Upper lobe of left lung (tissue), 6 donors: Measurements from ENCODE around the gene LYPD4. TPM values are rescaled to one million over a fixed set of nuclear protein-coding genes. Genes with fewer than 3 reads are reported as not detected.

ENCODE experiments used
- ATAC-seq, 2 donors: fragments of 200-7000 bp; cut with Tn5 transposase; one replicate each; pipeline ENCODE4 v1.9.1; 2022; ENCODE audit warnings: mild to moderate bottlenecking in 2 of 2, moderate library complexity in 2 of 2; ENCODE audit not compliant: low FRiP score in 2 of 2
- DNase-seq, 2 donors: peaks; one replicate each; pipeline ENCODE4 v3.0.0-alpha.2; 2019 to 2020
- H3K27ac ChIP-seq, 4 donors: fragments of 200-600 bp; sonication (generic); one replicate each; pipeline ENCODE4 v1.5.1; 2016 to 2019
- H3K27me3 ChIP-seq, 4 donors: fragments of 200-600 bp; sonication (generic); one replicate each; pipeline ENCODE4 v1.5.1; 2017 to 2019
- H3K36me3 ChIP-seq, 4 donors: fragments of 200-600 bp; sonication (generic); one replicate each; pipeline ENCODE4 v1.5.1; 2016 to 2019
- H3K4me1 ChIP-seq, 4 donors: fragments of 200-600 bp; sonication (generic); one replicate each; pipeline ENCODE4 v1.5.1; 2018 to 2019
- H3K4me3 ChIP-seq, 4 donors: fragments of 200-600 bp; sonication (generic); one replicate each; pipeline ENCODE4 v1.5.1; 2017 to 2019; ENCODE audit warnings: mild to moderate bottlenecking in 2 of 4, moderate library complexity in 1 of 4
- H3K9me3 ChIP-seq, 4 donors: fragments of 200-600 bp; sonication (generic); one replicate each; pipeline ENCODE4 v1.5.1; 2018 to 2019
- CTCF ChIP-seq, 6 experiments: fragments of 450-650 bp in 4 of 6; fragments of 200-600 bp in 2 of 6; sonication (generic) in 2 of 6; IDR thresholded peaks; one replicate each; pipeline ENCODE4 v1.5.1; 2016 to 2019; ENCODE audit warnings: antibody characterized with exemption in 6 of 6
- EP300 ChIP-seq, 4 donors: sonication (generic); formaldehyde crosslinking; IDR thresholded peaks; one replicate each; pipeline ENCODE4 v1.5.1; 2017; ENCODE audit warnings: antibody characterized with exemption in 4 of 4, control low read depth in 2 of 4
- POLR2A ChIP-seq, 4 donors: fragments of 450-650 bp; IDR thresholded peaks; one replicate each; pipeline ENCODE4 v1.5.1; 2016 to 2017; ENCODE audit warnings: antibody characterized with exemption in 4 of 4, mild to moderate bottlenecking in 2 of 4
- POLR2AphosphoS5 ChIP-seq, 2 donors: sonication (generic); formaldehyde crosslinking; IDR thresholded peaks; one replicate each; pipeline ENCODE4 v1.5.1; 2017; ENCODE audit warnings: antibody characterized with exemption in 2 of 2
- WGBS, 2 donors: methylation state at CpG; one replicate each; pipeline ENCODE4 v1.1.5; 2017 to 2018; 5-methylcytosine and 5-hydroxymethylcytosine counted together
- total RNA-seq, 6 donors: library from RNA; depleted of rRNA in 4 of 6; stranded (reverse); fragments of >200 nt in 4 of 6; gene quantifications; one replicate each; pipeline versions ENCODE4 v1.1.0 to v1.2.1, GENCODE V29; 2016 to 2021
- donor health status: DM: no; HTN: no; CAD: no; lungs with moderate emphysema.
- donor health status: DM: no; HTN: yes; CAD: no; lungs with severe emphysema.

The LYPD4 gene
- total RNA-seq, 6 donors from 2014 or later, result not detected

- H3K4me3 ChIP-seq, result no peak overlapping the region
- no peaks in the 10 kb centered on the region for H3K4me1 ChIP-seq
- DNase-seq (no peak), ATAC-seq (no peak)
- WGBS, 2 donors, result 42 to 43% methylated on average over 2 of the region's 2 CpGs
- no peaks in the 10 kb centered on the region for H3K27me3 ChIP-seq
- no peak overlapping the region for H3K27ac ChIP-seq
- no peak for TF ChIP-seq EP300 (IDR thresholded peaks at IDR 0.05)
- TF ChIP-seq POLR2A (IDR thresholded peaks at IDR 0.05), result no peak
- TF ChIP-seq POLR2AphosphoS5 (IDR thresholded peaks at IDR 0.05), result no peak
- TF ChIP-seq CTCF (IDR thresholded peaks at IDR 0.05), result no peak
- H3K36me3 ChIP-seq, result no peaks in the 10 kb centered on the region
- no peaks in the 10 kb centered on the region for H3K9me3 ChIP-seq
These were observed 9.3 kb upstream of the LYPD4 start for GRCh38 chr19:41853768-41854167.

GRCh38 chr19:41853344-41853743 is 8.9 kb upstream of the LYPD4 start:
- no peaks in the 10 kb centered on the region for H3K4me1 ChIP-seq
- no peaks in the 10 kb centered on the region for H3K36me3 ChIP-seq
- H3K27me3 ChIP-seq, result no peaks in the 10 kb centered on the region
- H3K4me3 ChIP-seq, result no peak overlapping the region
- no peak for ATAC-seq
- no peak for DNase-seq
- H3K27ac ChIP-seq, result no peak overlapping the region
- WGBS, 2 donors, result 43 to 63% methylated on average over 2 of the region's 2 CpGs
- no peaks in the 10 kb centered on the region for H3K9me3 ChIP-seq
- no peak for TF ChIP-seq POLR2AphosphoS5 (IDR thresholded peaks at IDR 0.05)
- no peak for TF ChIP-seq EP300 (IDR thresholded peaks at IDR 0.05)
- no peak for TF ChIP-seq POLR2A (IDR thresholded peaks at IDR 0.05)
- TF ChIP-seq CTCF (IDR thresholded peaks at IDR 0.05), result no peak

GRCh38 chr19:41851456-41851855 is 7.0 kb upstream of the LYPD4 start:
- no peaks in the 10 kb centered on the region for H3K27me3 ChIP-seq
- H3K27ac ChIP-seq, result no peak overlapping the region
- WGBS, 2 donors, result 37% methylated on average over 4 of the region's 4 CpGs
- no peak for ATAC-seq
- no peak for TF ChIP-seq POLR2AphosphoS5 (IDR thresholded peaks at IDR 0.05)
- no peak for TF ChIP-seq POLR2A (IDR thresholded peaks at IDR 0.05)
- TF ChIP-seq CTCF (IDR thresholded peaks at IDR 0.05), result no peak
- TF ChIP-seq EP300 (IDR thresholded peaks at IDR 0.05), result no peak
- H3K9me3 ChIP-seq, result no peaks in the 10 kb centered on the region
- no peak overlapping the region for H3K4me3 ChIP-seq
- H3K36me3 ChIP-seq, result no peaks in the 10 kb centered on the region
- DNase-seq, result no peak
- no peaks in the 10 kb centered on the region for H3K4me1 ChIP-seq

GRCh38 chr19:41850381-41850780 is 5.9 kb upstream of the LYPD4 start:
- Histone ChIP-seq H3K4me3 (no peak overlapping the region), H3K36me3 (no peaks in the 10 kb centered on the region), H3K9me3 (no peaks in the 10 kb centered on the region), H3K27me3 (no peaks in the 10 kb centered on the region), H3K27ac (no peak overlapping the region), H3K4me1 (no peaks in the 10 kb centered on the region)
- ATAC-seq (no peak), DNase-seq (no peak)
- 62 to 73% methylated on average over 1 to 5 of the region's 5 CpGs for WGBS, 2 donors
- TF ChIP-seq POLR2A (IDR thresholded peaks at IDR 0.05), result no peak
- TF ChIP-seq EP300 (IDR thresholded peaks at IDR 0.05), result no peak
- TF ChIP-seq CTCF (IDR thresholded peaks at IDR 0.05), result no peak
- no peak for TF ChIP-seq POLR2AphosphoS5 (IDR thresholded peaks at IDR 0.05)

GRCh38 chr19:41849067-41849466 is 4.6 kb upstream of the LYPD4 start:
- ATAC-seq (no peak), DNase-seq (no peak)
- WGBS, 2 donors, result 77 to 79% methylated on average over 2 of the region's 2 CpGs
- Histone ChIP-seq H3K4me1 (no peaks in the 10 kb centered on the region), H3K4me3 (no peak overlapping the region), H3K36me3 (no peaks in the 10 kb centered on the region), H3K27me3 (no peaks in the 10 kb centered on the region), H3K9me3 (no peaks in the 10 kb centered on the region), H3K27ac (no peak overlapping the region)
- TF ChIP-seq CTCF (IDR thresholded peaks at IDR 0.05), result no peak
- no peak for TF ChIP-seq POLR2A (IDR thresholded peaks at IDR 0.05)
- no peak for TF ChIP-seq EP300 (IDR thresholded peaks at IDR 0.05)
- no peak for TF ChIP-seq POLR2AphosphoS5 (IDR thresholded peaks at IDR 0.05)
